GM12874 (cell line): ENCODE data around the gene KCNMB2.

Experiments
- CTCF ChIP-seq: IDR thresholded peaks from 2 replicates; pipeline ENCODE4 v1.5.1; 2011; ENCODE audit warnings: low read depth, mild to moderate bottlenecking, control low read depth, low read length, moderate library complexity; ENCODE audit not compliant: insufficient read depth

The KCNMB2 gene

GRCh38 chr3:178536211-178537079 lies at the start of gene KCNMB2:
Gene KCNMB2, plus strand, starts transcription at chr3:178536436.
- no peak for TF ChIP-seq CTCF

- no peak for TF ChIP-seq CTCF
Observed at GRCh38 chr3:178486903-178487302, 49.3 kb upstream of the KCNMB2 start.

GRCh38 chr3:178487752-178488151 lies 48.5 kb upstream of the KCNMB2 start:
- no peak for TF ChIP-seq CTCF

GRCh38 chr3:178491751-178492150 lies 44.5 kb upstream of the KCNMB2 start:
- no peak for TF ChIP-seq CTCF

- TF ChIP-seq CTCF = no peak
Observed at GRCh38 chr3:178492491-178492890, 43.7 kb upstream of the KCNMB2 start.

GRCh38 chr3:178494386-178494785 lies 41.9 kb upstream of the KCNMB2 start:
- TF ChIP-seq CTCF = no peak

GRCh38 chr3:178496911-178497310 lies 39.3 kb upstream of the KCNMB2 start:
- TF ChIP-seq CTCF = no peak
